BLaER1 treated with 17β-estradiol and CSF1 and Interleukin-3, amounts not matched to agents 10 nM and 100 nM (cell line): ENCODE data around the gene EXTL2.
"Not testable (repeated sequence)": the region's sequence is repeated elsewhere in the genome, so short reads cannot be mapped to it uniquely, and the experiment has no call there.

Experiments
- H3K27ac ChIP-seq, 11 experiments: shearing (Covaris generic); formaldehyde crosslinking; 2 replicates each; pipeline ENCODE4 v1.8.1; 2022
- H3K27me3 ChIP-seq, 11 experiments: shearing (Covaris generic); formaldehyde crosslinking; 2 replicates each; pipeline ENCODE4 v1.8.1; 2022
- H3K36me3 ChIP-seq, 11 experiments: shearing (Covaris generic); formaldehyde crosslinking; 2 replicates each; pipeline ENCODE4 v1.8.1; 2022
- H3K4me1 ChIP-seq, 10 experiments: shearing (Covaris generic); formaldehyde crosslinking; 2 replicates each; pipeline ENCODE4 v1.8.1; 2022
- H3K4me2 ChIP-seq, 11 experiments: shearing (Covaris generic); formaldehyde crosslinking; 2 replicates each; pipeline ENCODE4 v1.8.1; 2022
- H3K4me3 ChIP-seq, 10 experiments: shearing (Covaris generic); formaldehyde crosslinking; 2 replicates each; pipeline ENCODE4 v1.8.1; 2022
- H3K9ac ChIP-seq, 11 experiments: shearing (Covaris generic); formaldehyde crosslinking; 2 replicates each; pipeline ENCODE4 v1.8.1; 2022
- H3K9me3 ChIP-seq, 11 experiments: shearing (Covaris generic); formaldehyde crosslinking; replicated peaks in 1 of 11; 2 replicates each; pipeline ENCODE4 v1.8.1; 2022
- H4K20me1 ChIP-seq, 11 experiments: shearing (Covaris generic); formaldehyde crosslinking; 2 replicates each; pipeline ENCODE4 v1.8.1; 2022
- Cebpa-rat ChIP-seq, 11 experiments: shearing (Covaris generic); IDR thresholded peaks; 2 replicates each; pipeline ENCODE4 v1.8.1; 2022

The EXTL2 gene

GRCh38 chr1:100832694-100833428, 61.8 kb downstream of the EXTL2 start:
- Histone ChIP-seq H3K9ac (no peak overlapping the region), H4K20me1 (no peaks in the 10 kb centered on the region), H3K4me2 (no peak overlapping the region), H3K36me3 (no peaks in the 10 kb centered on the region), H3K27me3 (no peaks in the 10 kb centered on the region), H3K9me3 (peaks cover 0 to 15% (median 0%) of the 10 kb centered on the region in 11 experiments; a peak in 3 of 22 replicates), H3K27ac (no peak overlapping the region), H3K4me1 (no peaks in the 10 kb centered on the region), H3K4me3 (no peak overlapping the region)
- TF ChIP-seq Cebpa-rat (IDR thresholded peaks at IDR 0.05): no peak

- not testable (repeated sequence) for H3K4me3 ChIP-seq, H3K27ac ChIP-seq, H3K36me3 ChIP-seq, H3K4me2 ChIP-seq, H3K9ac ChIP-seq, H3K27me3 ChIP-seq, H4K20me1 ChIP-seq, H3K4me1 ChIP-seq
- peaks cover 2 to 22% (median 9%) of the 10 kb centered on the region in 11 experiments; a peak in 16 of 22 replicates for H3K9me3 ChIP-seq
Observed at GRCh38 chr1:100825666-100826065, 69.0 kb downstream of the EXTL2 start.
